ENCODE measurements around the gene RIPOR2.

GRCh38 chr6:24949020-24949569, 13.3 kb upstream of the RIPOR2 start:
- no peak for TF ChIP-seq EZH2 (IDR thresholded peaks at IDR 0.05; ENCODE audit: borderline replicate concordance, low read length)
- TF ChIP-seq CTCF (conservative IDR thresholded peaks at IDR 0.05 in 1 of 2, IDR thresholded peaks at IDR 0.05 in 1 of 2; ENCODE audit: extremely low read depth in 1 of 2, insufficient read depth in 1 of 2, low read depth in 1 of 2, low read length in 2 of 2): no peak

All from mammary epithelial cell (primary cell).